Liver (tissue), 9 donors: ENCODE measurements around the gene TEP1. TPM values are rescaled to one million over a fixed set of nuclear protein-coding genes. Genes with fewer than 3 reads are reported as not detected.

ENCODE experiments used
- DNase-seq: peaks from one replicate; pipeline ENCODE4 v3.0.0-alpha.2; 2017; ENCODE audit warnings: low spot score
- H3K27ac ChIP-seq, 2 donors: one replicate each; pipeline ENCODE4 v1.7.0; 2013; ENCODE audit warnings: inconsistent platforms in 2 of 2, low read length in 2 of 2, control low read depth in 1 of 2, low read depth in 1 of 2, mild to moderate bottlenecking in 1 of 2
- H3K27me3 ChIP-seq, 4 donors: one replicate each; pipeline versions ENCODE4 v1.6.1 to v1.7.0; 2013; ENCODE audit warnings: low read length in 3 of 4, inconsistent platforms in 1 of 4, mild to moderate bottlenecking in 1 of 4, moderate library complexity in 1 of 4; ENCODE audit not compliant: control insufficient read depth in 4 of 4, insufficient read depth in 4 of 4
- H3K36me3 ChIP-seq, 4 donors: one replicate each; pipeline versions ENCODE4 v1.6.1 to v1.7.0; 2013; ENCODE audit warnings: low read length in 3 of 4, mild to moderate bottlenecking in 3 of 4, low read depth in 1 of 4, moderate library complexity in 1 of 4; ENCODE audit not compliant: control insufficient read depth in 4 of 4, insufficient read depth in 3 of 4
- H3K4me1 ChIP-seq, 4 donors: one replicate each; pipeline versions ENCODE4 v1.6.1 to v1.7.0; 2013; ENCODE audit warnings: low read length in 3 of 4, mild to moderate bottlenecking in 3 of 4, moderate library complexity in 1 of 4; ENCODE audit not compliant: control insufficient read depth in 4 of 4, insufficient read depth in 4 of 4
- H3K4me3 ChIP-seq, 3 donors: one replicate each; pipeline versions ENCODE4 v1.6.1 to v1.7.0; 2013; ENCODE audit warnings: low read length in 3 of 3, control low read depth in 1 of 3, low read depth in 1 of 3, mild to moderate bottlenecking in 1 of 3
- H3K9ac ChIP-seq, 2 donors: one replicate each; pipeline ENCODE4 v1.7.0; 2013; ENCODE audit warnings: low read length in 2 of 2, mild to moderate bottlenecking in 2 of 2, moderate library complexity in 2 of 2, control low read depth in 1 of 2, low read depth in 1 of 2
- H3K9me3 ChIP-seq, 4 donors: one replicate each; pipeline versions ENCODE4 v1.6.1 to v1.7.0; 2013; ENCODE audit warnings: low read length in 3 of 4; ENCODE audit not compliant: control insufficient read depth in 4 of 4
- EGR1 ChIP-seq, 2 donors: IDR thresholded peaks; 2 replicates each; pipeline ENCODE4 v1.6.1; 2016 to 2018; ENCODE audit warnings: antibody characterized with exemption in 2 of 2, low read depth in 2 of 2
- FOXA1 ChIP-seq: IDR thresholded peaks from 2 replicates; pipeline ENCODE4 v1.6.1; 2016; ENCODE audit warnings: antibody characterized with exemption
- FOXA2 ChIP-seq: IDR thresholded peaks from 2 replicates; pipeline ENCODE4 v1.6.1; 2016; ENCODE audit warnings: antibody characterized with exemption
- GABPA ChIP-seq, 2 donors: IDR thresholded peaks in 1 of 2; conservative IDR thresholded peaks in 1 of 2; 2 replicates each; pipeline ENCODE4 v1.6.1; 2016; ENCODE audit warnings: antibody characterized with exemption in 2 of 2, mild to moderate bottlenecking in 1 of 2, moderate library complexity in 1 of 2
- HNF4A ChIP-seq, 2 donors: conservative IDR thresholded peaks; 2 replicates each; pipeline ENCODE4 v1.6.1; 2016; ENCODE audit warnings: antibody characterized with exemption in 2 of 2, mild to moderate bottlenecking in 2 of 2
- HNF4G ChIP-seq: IDR thresholded peaks from 2 replicates; pipeline ENCODE4 v1.6.1; 2016; ENCODE audit warnings: antibody characterized with exemption
- JUND ChIP-seq, 2 donors: IDR thresholded peaks; 2 replicates each; pipeline ENCODE4 v1.6.1; 2016; ENCODE audit warnings: antibody characterized with exemption in 2 of 2
- MAX ChIP-seq: IDR thresholded peaks from 2 replicates; pipeline ENCODE4 v1.6.1; 2016; ENCODE audit warnings: antibody characterized with exemption
- NR2F2 ChIP-seq: IDR thresholded peaks from 2 replicates; pipeline ENCODE4 v1.6.1; 2016; ENCODE audit warnings: antibody characterized with exemption
- REST ChIP-seq: IDR thresholded peaks from 2 replicates; pipeline ENCODE4 v1.6.1; 2016; ENCODE audit warnings: antibody characterized with exemption, mild to moderate bottlenecking
- SP1 ChIP-seq: IDR thresholded peaks from 2 replicates; pipeline ENCODE4 v1.6.1; 2018; ENCODE audit warnings: antibody characterized with exemption, mild to moderate bottlenecking
- TAF1 ChIP-seq: conservative IDR thresholded peaks from 2 replicates; pipeline ENCODE4 v1.6.1; 2016; ENCODE audit warnings: antibody characterized with exemption, mild to moderate bottlenecking
- YY1 ChIP-seq: IDR thresholded peaks from 2 replicates; pipeline ENCODE4 v1.6.1; 2016; ENCODE audit warnings: antibody characterized with exemption, mild to moderate bottlenecking
- WGBS: extraction: QIAGEN DNeasy Blood & Tissue Kit; methylation state at CpG from one replicate; pipeline ENCODE4 v1.1.7; 2013; 5-methylcytosine and 5-hydroxymethylcytosine counted together
- polyA plus RNA-seq, 2 donors: library from polyadenylated mRNA; stranded (reverse) in 1 of 2; unstranded in 1 of 2; fragments of 200-250 nt in 1 of 2; fragments of >200 nt in 1 of 2; fragmentation: Nextera tagmentation in 1 of 2; extraction: Ambion mirVana in 1 of 2; gene quantifications; one replicate each; pipeline versions ENCODE4 v1.2.1 to v1.2.3, GENCODE V29; 2013 to 2015
- total RNA-seq, 2 donors: library from RNA; depleted of rRNA; stranded (reverse); fragments of >200 nt; gene quantifications; one replicate each; pipeline ENCODE4 v1.2.3, GENCODE V29; 2014
- TF ChIP-seq, protein P1 (sequence below): fragments of 150-350 bp; IDR thresholded peaks from 2 replicates; pipeline ENCODE4 v1.5.1; 2017; ENCODE audit warnings: improper control_type of control experiment, low read depth, low read length; ENCODE audit not compliant: missing input control
- TF ChIP-seq, protein P2 (sequence below): IDR thresholded peaks from 2 replicates; pipeline ENCODE4 v1.6.1; 2016; ENCODE audit warnings: antibody characterized with exemption
- TF ChIP-seq, protein P3 (sequence below): IDR thresholded peaks from 2 replicates; pipeline ENCODE4 v1.6.1; 2016; ENCODE audit warnings: antibody characterized with exemption
- donor health status: healthy.
- donor health status: healthy.
- donor health status: healthy.
- donor health status: healthy.
- donor health status: healthy.

TEP1 gene
- total and polyA plus RNA-seq, 4 donors: 3.9 to 20.7 (median 7.6) TPM

GRCh38 chr14:20383636-20384035, 29.7 kb downstream of the TEP1 start:
- Histone ChIP-seq H3K27me3 (no peaks in the 10 kb centered on the region), H3K9me3 (no peaks in the 10 kb centered on the region), H3K4me3 (no peak overlapping the region), H3K36me3 (peaks cover 23 to 83% (median 70%) of the 10 kb centered on the region in 4 donors), H3K4me1 (peaks cover 0 to 3% (median 0%) of the 10 kb centered on the region in 4 donors), H3K27ac (no peak overlapping the region), H3K9ac (no peak overlapping the region)
- WGBS: 95% methylated on average over 5 of the region's 5 CpGs
- TF ChIP-seq YY1 (no peak), JUND (IDR thresholded peaks at IDR 0.05) (no peak), FOXA2 (no peak), HNF4G (no peak), GABPA (IDR thresholded peaks at IDR 0.05 in 1 of 2, conservative IDR thresholded peaks at IDR 0.05 in 1 of 2) (no peak), TAF1 (no peak), EGR1 (IDR thresholded peaks at IDR 0.05; ENCODE audit: low read depth in 2 of 2) (no peak)
- no peak for DNase-seq

DNA sequence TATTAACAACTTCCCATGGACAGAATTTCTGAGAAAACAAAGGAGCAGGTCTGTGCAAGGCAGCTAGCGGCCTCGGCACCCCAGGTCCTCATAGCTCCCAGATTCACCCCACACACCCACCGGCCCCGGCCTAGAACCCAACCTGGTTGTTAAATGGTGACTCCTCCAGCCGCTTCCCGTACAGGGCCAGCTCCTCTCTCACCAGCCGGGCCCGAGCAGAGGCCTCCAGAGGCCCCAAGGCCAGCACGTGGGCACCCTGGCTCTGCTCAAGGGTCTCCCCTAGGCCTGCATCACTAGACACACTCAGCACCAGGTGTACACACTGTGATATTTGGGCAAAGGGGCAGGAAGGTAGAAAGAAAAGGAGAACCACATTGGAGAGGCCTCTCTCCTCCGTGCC, 30.3 kb downstream of the TEP1 start:
- H3K4me3 ChIP-seq: no peak overlapping the region
- TF ChIP-seq, protein P1, sequence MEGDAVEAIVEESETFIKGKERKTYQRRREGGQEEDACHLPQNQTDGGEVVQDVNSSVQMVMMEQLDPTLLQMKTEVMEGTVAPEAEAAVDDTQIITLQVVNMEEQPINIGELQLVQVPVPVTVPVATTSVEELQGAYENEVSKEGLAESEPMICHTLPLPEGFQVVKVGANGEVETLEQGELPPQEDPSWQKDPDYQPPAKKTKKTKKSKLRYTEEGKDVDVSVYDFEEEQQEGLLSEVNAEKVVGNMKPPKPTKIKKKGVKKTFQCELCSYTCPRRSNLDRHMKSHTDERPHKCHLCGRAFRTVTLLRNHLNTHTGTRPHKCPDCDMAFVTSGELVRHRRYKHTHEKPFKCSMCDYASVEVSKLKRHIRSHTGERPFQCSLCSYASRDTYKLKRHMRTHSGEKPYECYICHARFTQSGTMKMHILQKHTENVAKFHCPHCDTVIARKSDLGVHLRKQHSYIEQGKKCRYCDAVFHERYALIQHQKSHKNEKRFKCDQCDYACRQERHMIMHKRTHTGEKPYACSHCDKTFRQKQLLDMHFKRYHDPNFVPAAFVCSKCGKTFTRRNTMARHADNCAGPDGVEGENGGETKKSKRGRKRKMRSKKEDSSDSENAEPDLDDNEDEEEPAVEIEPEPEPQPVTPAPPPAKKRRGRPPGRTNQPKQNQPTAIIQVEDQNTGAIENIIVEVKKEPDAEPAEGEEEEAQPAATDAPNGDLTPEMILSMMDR: no peak
- TF ChIP-seq, protein P2, sequence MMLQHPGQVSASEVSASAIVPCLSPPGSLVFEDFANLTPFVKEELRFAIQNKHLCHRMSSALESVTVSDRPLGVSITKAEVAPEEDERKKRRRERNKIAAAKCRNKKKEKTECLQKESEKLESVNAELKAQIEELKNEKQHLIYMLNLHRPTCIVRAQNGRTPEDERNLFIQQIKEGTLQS: no peak
- TF ChIP-seq TAF1 (no peak), EGR1 (IDR thresholded peaks at IDR 0.05; ENCODE audit: low read depth in 2 of 2) (no peak), SP1 (no peak), NR2F2 (no peak), FOXA1 (no peak), HNF4A (conservative IDR thresholded peaks at IDR 0.05) (no peak), REST (no peak), MAX (no peak)
- TF ChIP-seq, protein P3, sequence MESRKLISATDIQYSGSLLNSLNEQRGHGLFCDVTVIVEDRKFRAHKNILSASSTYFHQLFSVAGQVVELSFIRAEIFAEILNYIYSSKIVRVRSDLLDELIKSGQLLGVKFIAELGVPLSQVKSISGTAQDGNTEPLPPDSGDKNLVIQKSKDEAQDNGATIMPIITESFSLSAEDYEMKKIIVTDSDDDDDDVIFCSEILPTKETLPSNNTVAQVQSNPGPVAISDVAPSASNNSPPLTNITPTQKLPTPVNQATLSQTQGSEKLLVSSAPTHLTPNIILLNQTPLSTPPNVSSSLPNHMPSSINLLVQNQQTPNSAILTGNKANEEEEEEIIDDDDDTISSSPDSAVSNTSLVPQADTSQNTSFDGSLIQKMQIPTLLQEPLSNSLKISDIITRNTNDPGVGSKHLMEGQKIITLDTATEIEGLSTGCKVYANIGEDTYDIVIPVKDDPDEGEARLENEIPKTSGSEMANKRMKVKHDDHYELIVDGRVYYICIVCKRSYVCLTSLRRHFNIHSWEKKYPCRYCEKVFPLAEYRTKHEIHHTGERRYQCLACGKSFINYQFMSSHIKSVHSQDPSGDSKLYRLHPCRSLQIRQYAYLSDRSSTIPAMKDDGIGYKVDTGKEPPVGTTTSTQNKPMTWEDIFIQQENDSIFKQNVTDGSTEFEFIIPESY: no peak
- no peak for DNase-seq
- peaks cover 26 to 86% (median 69%) of the 10 kb centered on the region in 4 donors for H3K36me3 ChIP-seq
- WGBS: 97% methylated on average over 10 of the region's 10 CpGs
- no peaks in the 10 kb centered on the region for H3K27me3 ChIP-seq
- H3K9ac ChIP-seq: no peak overlapping the region
- H3K27ac ChIP-seq: no peak overlapping the region
- H3K9me3 ChIP-seq: no peaks in the 10 kb centered on the region
- H3K4me1 ChIP-seq: peaks cover 0 to 3% (median 0%) of the 10 kb centered on the region in 4 donors
